Tibial nerve (tissue), 4 donors: Measurements from ENCODE around the gene METTL8. TPM values are rescaled to one million over a fixed set of nuclear protein-coding genes. Genes with fewer than 3 reads are reported as not detected.

ENCODE experiments used
- DNase-seq, 2 donors: peaks; one replicate each; pipeline ENCODE4 v3.0.0-alpha.2; 2019; ENCODE audit warnings: low spot score in 2 of 2
- H3K27ac ChIP-seq, 4 donors: fragments of 200-600 bp; sonication (generic) in 3 of 4; one replicate each; pipeline ENCODE4 v1.5.1; 2017 to 2019; ENCODE audit warnings: mild to moderate bottlenecking in 1 of 4
- H3K27me3 ChIP-seq, 2 donors: fragments of 200-600 bp; sonication (generic) in 1 of 2; one replicate each; pipeline versions ENCODE4 v1.5.1 to v1.6.0; 2017 to 2019
- H3K36me3 ChIP-seq, 3 donors: fragments of 200-600 bp; sonication (generic); one replicate each; pipeline ENCODE4 v1.5.1; 2018 to 2019
- H3K4me1 ChIP-seq, 4 donors: fragments of 200-600 bp; sonication (generic) in 3 of 4; one replicate each; pipeline ENCODE4 v1.5.1; 2017 to 2019
- H3K4me3 ChIP-seq, 4 donors: fragments of 200-600 bp; sonication (generic) in 3 of 4; one replicate each; pipeline ENCODE4 v1.5.1; 2017 to 2019; ENCODE audit warnings: mild to moderate bottlenecking in 1 of 4, moderate library complexity in 1 of 4
- H3K9me3 ChIP-seq, 4 donors: fragments of 200-600 bp; sonication (generic) in 3 of 4; one replicate each; pipeline ENCODE4 v1.5.1; 2017 to 2019
- CTCF ChIP-seq, 5 experiments: fragments of 200-600 bp in 3 of 5; fragments of 450-650 bp in 2 of 5; sonication (generic) in 3 of 5; IDR thresholded peaks; one replicate each; pipeline ENCODE4 v1.5.1; 2016 to 2019; ENCODE audit warnings: antibody characterized with exemption in 5 of 5, mild to moderate bottlenecking in 3 of 5, moderate library complexity in 2 of 5
- EP300 ChIP-seq, 2 donors: sonication (generic); formaldehyde crosslinking; IDR thresholded peaks; one replicate each; pipeline ENCODE4 v1.6.1; 2017; ENCODE audit warnings: antibody characterized with exemption in 2 of 2, mild to moderate bottlenecking in 1 of 2
- POLR2A ChIP-seq, 2 donors: fragments of 450-650 bp; IDR thresholded peaks; one replicate each; pipeline ENCODE4 v1.6.1; 2017; ENCODE audit warnings: antibody characterized with exemption in 2 of 2, mild to moderate bottlenecking in 2 of 2, moderate library complexity in 2 of 2
- WGBS, 2 donors: methylation state at CpG; one replicate each; pipeline ENCODE4 v1.1.5; 2018; 5-methylcytosine and 5-hydroxymethylcytosine counted together
- total RNA-seq, 4 donors: library from RNA; depleted of rRNA; stranded (reverse); fragments of >200 nt; gene quantifications; one replicate each; pipeline ENCODE4 v1.1.0, GENCODE V29; 2016

METTL8 gene
- total RNA-seq, 4 donors from 2014 or later = 13.5 to 27.9 (median 20.7) TPM

GRCh38 chr2:171346723-171347557, 86.8 kb downstream of the METTL8 start:
- WGBS, 2 donors = 69 to 75% methylated on average over 10 of the region's 10 CpGs
- H3K4me1 ChIP-seq = peaks cover 0 to 7% (median 3%) of the 10 kb centered on the region in 4 donors
- H3K9me3 ChIP-seq = peaks cover 0 to 4% (median 0%) of the 10 kb centered on the region in 4 donors
- DNase-seq = no peak
- no peaks in the 10 kb centered on the region for H3K36me3 ChIP-seq
- no peak overlapping the region for H3K27ac ChIP-seq
- H3K4me3 ChIP-seq = no peak overlapping the region
- H3K27me3 ChIP-seq = no peaks in the 10 kb centered on the region
- TF ChIP-seq EP300 (IDR thresholded peaks at IDR 0.05) = no peak
- no peak for TF ChIP-seq CTCF (IDR thresholded peaks at IDR 0.05)
- TF ChIP-seq POLR2A (IDR thresholded peaks at IDR 0.05) = no peak

GRCh38 chr2:171345971-171346722, 87.6 kb downstream of the METTL8 start:
- TF ChIP-seq CTCF (IDR thresholded peaks at IDR 0.05) = no peak
- TF ChIP-seq EP300 (IDR thresholded peaks at IDR 0.05) = no peak
- TF ChIP-seq POLR2A (IDR thresholded peaks at IDR 0.05) = no peak
- Histone ChIP-seq H3K4me3 (no peak overlapping the region), H3K27me3 (no peaks in the 10 kb centered on the region), H3K4me1 (peaks cover 0 to 9% (median 3%) of the 10 kb centered on the region in 4 donors), H3K36me3 (no peaks in the 10 kb centered on the region), H3K9me3 (no peaks in the 10 kb centered on the region), H3K27ac (no peak overlapping the region)
- no peak for DNase-seq
- 91 to 100% methylated on average over 3 of the region's 3 CpGs for WGBS, 2 donors

- H3K4me1 ChIP-seq = peaks cover 0 to 9% (median 3%) of the 10 kb centered on the region in 4 donors
- no peaks in the 10 kb centered on the region for H3K27me3 ChIP-seq
- no peak overlapping the region for H3K27ac ChIP-seq
- H3K36me3 ChIP-seq = no peaks in the 10 kb centered on the region
- 92 to 95% methylated on average over 2 of the region's 2 CpGs for WGBS, 2 donors
- no peaks in the 10 kb centered on the region for H3K9me3 ChIP-seq
- no peak for TF ChIP-seq EP300 (IDR thresholded peaks at IDR 0.05)
- TF ChIP-seq POLR2A (IDR thresholded peaks at IDR 0.05) = no peak
- no peak for TF ChIP-seq CTCF (IDR thresholded peaks at IDR 0.05)
- no peak overlapping the region for H3K4me3 ChIP-seq
- DNase-seq = no peak
Measured at GRCh38 chr2:171344182-171344581, 89.6 kb downstream of the METTL8 start.

GRCh38 chr2:171342067-171342413, 91.8 kb downstream of the METTL8 start:
- 29 to 33% methylated on average over 1 of the region's 1 CpG for WGBS, 2 donors
- Histone ChIP-seq H3K4me1 (peaks cover 0 to 5% (median 2%) of the 10 kb centered on the region in 4 donors), H3K4me3 (no peak overlapping the region), H3K27ac (no peak overlapping the region), H3K9me3 (no peaks in the 10 kb centered on the region), H3K27me3 (no peaks in the 10 kb centered on the region), H3K36me3 (no peaks in the 10 kb centered on the region)
- no peak for DNase-seq
- TF ChIP-seq CTCF (IDR thresholded peaks at IDR 0.05) = no peak
- no peak for TF ChIP-seq EP300 (IDR thresholded peaks at IDR 0.05)
- no peak for TF ChIP-seq POLR2A (IDR thresholded peaks at IDR 0.05)
